ENCODE results near the gene TNFAIP3.

TNFAIP3 gene

DNA sequence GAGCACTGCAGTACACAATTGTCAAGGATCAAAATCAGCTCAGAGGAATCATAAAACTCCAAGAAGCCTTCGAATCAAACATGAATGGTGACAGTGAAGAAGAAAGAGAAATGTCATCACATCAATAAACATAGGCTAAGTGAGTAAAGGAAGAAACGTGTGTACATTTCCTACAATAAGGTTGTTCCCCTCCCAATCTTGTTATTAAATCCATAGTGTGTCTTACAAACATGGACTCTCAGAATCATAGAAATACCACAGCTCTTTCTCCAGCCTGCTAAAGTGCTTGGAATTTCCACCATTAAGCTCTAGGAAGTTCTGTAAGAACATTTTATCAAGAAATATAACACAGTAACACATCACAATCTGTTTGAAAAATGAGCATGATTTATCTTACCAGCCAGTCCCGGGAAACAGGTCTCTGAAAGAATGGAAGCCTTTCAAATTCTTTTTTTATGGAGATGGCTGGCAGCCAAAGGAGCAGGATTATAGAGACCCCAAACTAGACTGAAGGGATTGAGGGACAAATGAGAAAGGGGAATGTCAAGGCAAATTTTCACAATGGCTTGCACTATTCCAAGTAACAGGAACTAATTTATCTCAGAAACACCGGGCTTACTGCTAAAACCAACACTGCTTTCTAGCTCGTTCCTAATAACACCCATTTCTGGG lies 4.5 kb upstream of the TNFAIP3 start:
- no peaks in the 10 kb centered on the region for H3K27me3 ChIP-seq (ENCODE audit: low read depth)
- no peak overlapping the region for H3K4me3 ChIP-seq
- H3K9me3 ChIP-seq, result no peaks in the 10 kb centered on the region
- peak; percentile 73 to 89 for DNase-seq (ENCODE audit: low spot score in 2 of 2)
- in situ Hi-C loops (cut with MboI; ENCODE audit: low sequenced_read_pairs), result loop anchor here (10.0 kb wide), 1 partner anchor 148 kb away; no protein-coding TSS in a partner anchor
- H3K36me3 ChIP-seq (replicated peaks), result no peaks in the 10 kb centered on the region
- H3K4me1 ChIP-seq, result peaks cover 37% of the 10 kb centered on the region

DNA sequence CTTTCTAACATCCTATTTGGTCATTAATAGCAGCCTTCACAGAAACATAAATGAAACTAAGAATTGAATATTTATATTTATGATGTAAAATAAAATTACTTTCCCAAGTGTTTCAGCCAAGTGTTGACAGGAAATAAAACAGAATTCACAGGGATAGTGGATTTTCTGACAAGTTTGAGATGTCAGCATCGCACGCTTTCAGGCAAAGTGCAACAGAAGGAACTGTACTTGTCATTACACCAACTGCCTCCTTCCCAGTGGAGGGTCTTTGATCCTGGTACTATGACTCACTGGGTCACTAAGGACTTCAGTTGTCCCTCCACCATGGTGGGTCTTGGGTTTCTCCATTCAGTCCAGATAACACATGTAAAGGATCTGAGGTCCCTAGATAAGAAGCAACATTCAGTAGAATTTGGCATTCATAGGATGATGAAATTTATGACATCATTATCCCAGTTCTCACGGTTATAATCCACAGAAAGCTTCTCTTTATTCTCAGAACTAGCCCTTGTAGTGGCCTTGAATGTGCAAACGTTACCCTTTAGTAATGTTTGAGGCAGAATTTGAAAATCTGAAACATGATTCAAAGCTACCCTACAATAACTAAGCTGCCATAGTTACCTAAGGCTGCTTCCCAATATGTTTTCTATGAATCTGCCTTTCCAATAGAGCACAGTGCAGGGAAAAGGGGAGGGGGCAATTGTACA lies 3.8 kb upstream of the TNFAIP3 start:
- Histone ChIP-seq H3K4me1 (peaks cover 40% of the 10 kb centered on the region), H3K27me3 (ENCODE audit: low read depth) (peaks cover 4% of the 10 kb centered on the region; the same call in 1 of the 2 replicates), H3K9me3 (no peaks in the 10 kb centered on the region), H3K4me3 (no peak overlapping the region), H3K36me3 (replicated peaks) (no peaks in the 10 kb centered on the region)
- in situ Hi-C loops (cut with MboI; ENCODE audit: low sequenced_read_pairs), result loop anchor here (10.0 kb wide), 1 partner anchor 148 kb away; no protein-coding TSS in a partner anchor
- no peak for DNase-seq (ENCODE audit: low spot score in 2 of 2)

DNA sequence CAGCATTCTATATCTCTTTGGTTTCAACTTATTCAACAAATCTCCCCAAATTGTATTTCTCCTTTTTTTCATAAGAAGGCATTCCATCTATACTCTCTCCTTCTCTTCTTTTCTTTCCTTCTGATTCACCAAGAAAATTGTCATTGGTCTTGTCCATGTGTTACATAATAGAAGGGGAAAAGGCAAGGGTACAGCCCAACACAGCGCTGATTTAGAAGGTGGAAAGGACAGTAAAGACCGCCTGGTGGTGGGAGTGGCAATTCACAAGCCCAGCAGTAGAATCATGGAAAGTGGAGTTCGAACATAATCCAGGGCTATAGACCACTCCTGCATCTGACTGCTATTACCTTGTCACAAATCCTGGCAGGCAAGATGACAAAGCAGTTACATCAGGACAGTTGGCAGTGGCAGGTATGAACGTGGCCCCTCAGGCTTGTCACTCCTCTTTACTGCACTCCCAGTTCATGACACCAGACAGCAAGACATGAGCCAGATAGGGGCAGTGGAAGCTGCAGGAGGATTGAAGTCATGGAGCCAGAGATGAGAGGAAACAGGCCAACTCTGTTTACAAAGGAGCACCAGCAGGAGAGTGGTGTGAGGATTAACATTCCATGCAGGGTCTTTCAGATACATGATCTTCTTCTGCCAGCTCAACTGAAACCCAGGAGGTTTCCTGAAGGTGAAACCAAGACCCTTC lies 2.1 kb upstream of the TNFAIP3 start:
- Histone ChIP-seq H3K36me3 (replicated peaks) (no peaks in the 10 kb centered on the region), H3K4me3 (no peak overlapping the region), H3K27me3 (ENCODE audit: low read depth) (peaks cover 4% of the 10 kb centered on the region; the same call in 1 of the 2 replicates), H3K4me1 (peaks cover 40% of the 10 kb centered on the region), H3K9me3 (no peaks in the 10 kb centered on the region)
- DNase-seq (ENCODE audit: low spot score in 2 of 2), result no peak
- in situ Hi-C loops (cut with MboI; ENCODE audit: low sequenced_read_pairs), result loop anchor here (10.0 kb wide), 1 partner anchor 150 kb away; no protein-coding TSS in a partner anchor

DNA sequence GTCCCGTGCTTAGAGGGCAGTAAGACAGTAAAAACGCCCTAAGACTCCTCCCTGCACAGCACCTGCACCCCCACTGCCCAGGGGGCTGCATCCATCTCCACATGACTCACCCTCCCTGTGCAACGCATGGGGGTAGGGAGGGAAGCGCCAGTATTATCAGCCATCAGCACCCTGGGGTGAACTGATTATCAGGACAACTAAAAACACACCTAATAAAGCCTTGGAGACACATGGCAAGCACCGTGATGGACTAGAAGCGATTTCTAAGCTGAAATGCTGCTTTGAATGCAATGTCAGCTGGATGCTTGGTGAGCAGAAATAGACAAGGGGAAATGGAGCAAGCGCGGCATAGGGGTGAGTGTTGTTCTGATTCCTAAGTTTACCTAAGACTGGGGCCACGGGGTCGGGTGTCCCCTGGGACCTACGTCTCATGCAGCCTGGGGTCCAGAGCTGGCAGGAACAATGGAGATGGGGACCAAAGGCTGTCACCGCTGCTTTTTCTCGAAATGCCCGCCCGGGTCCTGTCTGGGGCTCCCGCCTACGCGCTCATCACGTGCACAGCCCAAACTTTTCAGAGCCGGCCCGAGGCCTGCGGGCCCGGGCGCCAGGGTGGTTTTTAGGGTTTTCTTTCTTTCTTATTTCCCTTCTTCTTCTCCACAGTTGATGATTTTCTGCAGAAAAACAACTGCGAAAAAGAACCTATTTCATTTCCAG lies 702 bp upstream of the TNFAIP3 start:
- in situ Hi-C loops (cut with MboI; ENCODE audit: low sequenced_read_pairs), result loop anchor here (10.0 kb wide), 1 partner anchor 152 kb away; no protein-coding TSS in a partner anchor
- DNase-seq (ENCODE audit: low spot score in 2 of 2), result peak in 1 of 2 experiments; percentile 20
- peaks cover 4% of the 10 kb centered on the region; the same call in 1 of the 2 replicates for H3K27me3 ChIP-seq (ENCODE audit: low read depth)
- peak overlapping the region; percentile 60 for H3K4me3 ChIP-seq
- no peaks in the 10 kb centered on the region for H3K36me3 ChIP-seq (replicated peaks)
- no peaks in the 10 kb centered on the region for H3K9me3 ChIP-seq
- peaks cover 32% of the 10 kb centered on the region for H3K4me1 ChIP-seq

DNA sequence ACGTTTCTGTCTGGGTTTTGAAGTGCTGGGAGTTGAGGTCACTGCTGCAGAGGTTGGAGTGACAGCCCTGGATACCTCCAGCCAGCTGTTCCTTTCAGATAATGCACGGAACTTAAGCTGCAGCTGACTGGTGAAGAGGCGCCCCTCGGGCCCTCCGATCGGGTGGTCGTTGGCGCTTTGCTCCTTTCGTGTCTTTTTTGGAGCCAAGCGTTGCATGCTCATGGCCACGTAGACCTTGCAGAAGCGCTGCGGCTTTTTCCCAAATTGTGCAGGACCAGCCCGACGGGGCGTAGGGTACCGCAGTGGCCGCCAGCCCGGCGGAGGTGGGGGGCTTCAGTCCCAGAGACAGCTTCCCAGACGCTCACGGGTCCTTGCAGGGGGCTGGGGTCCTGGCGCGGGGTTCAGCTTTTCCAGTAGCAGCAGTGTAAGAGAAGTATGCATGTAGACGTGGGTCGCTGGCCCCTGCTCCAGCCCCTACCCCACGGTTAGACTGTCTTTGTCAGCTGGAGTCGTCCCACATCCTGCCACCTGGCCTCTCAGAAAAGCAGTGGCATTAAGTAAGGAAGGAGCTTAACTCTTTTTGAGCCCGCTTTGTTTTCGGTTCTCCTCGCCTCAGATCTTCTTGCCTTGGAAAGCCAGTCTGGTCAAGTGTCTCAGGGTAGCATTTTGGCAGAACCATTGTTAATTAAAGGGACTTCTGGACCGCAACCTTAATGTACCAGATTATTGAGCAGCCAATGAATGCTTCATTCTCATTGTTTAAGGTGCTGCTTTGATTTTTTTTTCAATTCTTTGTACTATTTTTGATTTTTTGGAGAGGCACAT lies 838 bp downstream of the TNFAIP3 start:
- Histone ChIP-seq H3K9me3 (no peaks in the 10 kb centered on the region), H3K4me1 (peaks cover 18% of the 10 kb centered on the region), H3K4me3 (peak overlapping the region; percentile 60), H3K36me3 (replicated peaks) (0 out of 2 replicates have a peak, but pooled peaks cover 4% of the 10 kb centered on the region), H3K27me3 (ENCODE audit: low read depth) (peaks cover 4% of the 10 kb centered on the region; the same call in 1 of the 2 replicates)
- peak in 1 of 2 experiments; percentile 35 for DNase-seq (ENCODE audit: low spot score in 2 of 2)
- in situ Hi-C loops (cut with MboI; ENCODE audit: low sequenced_read_pairs), result loop anchor here (10.0 kb wide), 1 partner anchor 153 kb away; no protein-coding TSS in a partner anchor

DNA sequence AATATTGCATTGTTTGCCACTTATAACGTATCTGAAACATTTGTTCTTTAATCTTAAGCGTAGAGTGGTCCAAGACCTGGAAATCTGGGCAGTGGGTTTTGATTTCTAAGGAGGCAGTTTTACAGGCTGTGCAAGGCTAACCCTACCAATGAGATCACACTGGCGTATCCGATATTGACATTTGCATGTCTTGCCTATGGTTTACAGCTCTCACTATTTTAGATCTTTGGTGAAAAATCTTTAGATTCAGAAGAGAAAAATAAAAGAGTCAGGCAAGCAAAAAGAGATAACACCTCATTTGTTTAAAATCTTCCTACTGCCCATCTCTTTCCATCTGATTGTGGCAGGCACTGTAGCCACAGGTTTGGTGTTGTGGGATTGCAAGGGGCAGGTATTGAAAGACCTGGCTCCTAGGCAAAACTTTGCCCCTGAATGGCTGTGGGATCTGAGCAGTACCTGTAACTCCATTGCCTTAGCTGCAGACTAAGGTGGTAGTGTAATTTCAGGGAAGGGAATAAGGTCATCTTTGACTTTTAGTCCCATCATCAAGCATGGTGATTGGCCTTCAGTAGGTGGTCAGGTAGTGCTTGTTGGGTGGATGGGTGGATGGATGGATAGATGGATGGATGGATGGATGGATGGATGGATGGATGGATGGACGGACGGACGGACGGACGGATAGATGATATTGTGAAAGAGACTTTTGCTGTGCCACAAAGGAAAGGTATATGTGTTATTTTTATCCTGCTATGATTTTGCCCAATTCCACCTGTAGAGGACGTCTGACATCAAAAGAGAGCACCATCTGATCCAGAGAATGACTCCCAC lies 1.9 kb downstream of the TNFAIP3 start:
- in situ Hi-C loops (cut with MboI; ENCODE audit: low sequenced_read_pairs), result loop anchor here (10.0 kb wide), 1 partner anchor 154 kb away; no protein-coding TSS in a partner anchor
- DNase-seq (ENCODE audit: low spot score in 2 of 2), result no peak
- peaks cover 15% of the 10 kb centered on the region for H3K4me1 ChIP-seq
- H3K36me3 ChIP-seq (replicated peaks), result 0 out of 2 replicates have a peak, but pooled peaks cover 4% of the 10 kb centered on the region
- H3K4me3 ChIP-seq, result no peak overlapping the region
- peaks cover 4% of the 10 kb centered on the region; the same call in 1 of the 2 replicates for H3K27me3 ChIP-seq (ENCODE audit: low read depth)
- H3K9me3 ChIP-seq, result no peaks in the 10 kb centered on the region

DNA sequence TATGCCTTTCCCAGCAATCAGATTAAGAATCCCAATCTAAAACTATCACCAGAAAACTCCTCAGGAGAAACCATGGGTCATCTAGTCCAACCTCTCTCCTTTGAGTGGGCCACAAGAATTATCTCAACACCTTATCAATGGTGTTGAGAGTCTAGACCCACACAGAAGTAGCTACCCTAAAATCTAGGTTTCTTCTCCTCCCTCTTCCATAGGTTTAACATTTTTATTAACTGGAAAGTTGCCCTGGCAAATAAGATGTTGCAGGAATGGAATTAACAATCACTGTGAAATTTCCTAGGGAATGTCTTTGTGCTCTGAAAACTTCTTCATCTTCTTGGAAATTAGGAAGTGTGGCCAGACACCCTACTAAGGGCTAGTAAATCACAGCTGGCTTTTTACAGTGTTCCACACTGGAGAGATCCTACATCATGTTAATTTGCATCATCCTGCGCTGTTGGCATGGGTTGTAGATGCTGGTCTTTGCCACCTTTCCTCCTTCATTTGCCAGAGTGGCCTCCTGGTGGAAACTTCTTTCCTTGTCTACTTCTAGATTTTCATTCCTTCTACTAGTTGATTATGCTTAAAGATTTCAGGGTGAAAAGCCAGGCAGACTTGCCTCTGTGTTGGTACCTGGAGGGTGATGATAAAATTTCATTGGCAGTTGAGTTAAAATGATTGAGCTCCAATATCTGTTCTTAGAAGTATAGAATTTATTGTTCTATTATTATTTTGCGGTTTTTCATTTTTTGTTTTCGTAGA lies 2.7 kb downstream of the TNFAIP3 start:
- H3K27me3 ChIP-seq (ENCODE audit: low read depth), result peaks cover 4% of the 10 kb centered on the region; the same call in 1 of the 2 replicates
- peaks cover 4% of the 10 kb centered on the region; the same call in 1 of the 2 replicates for H3K36me3 ChIP-seq (replicated peaks)
- H3K9me3 ChIP-seq, result no peaks in the 10 kb centered on the region
- H3K4me3 ChIP-seq, result no peak overlapping the region
- in situ Hi-C loops (cut with MboI; ENCODE audit: low sequenced_read_pairs), result loop anchor here (10.0 kb wide), 1 partner anchor 155 kb away; no protein-coding TSS in a partner anchor
- DNase-seq (ENCODE audit: low spot score in 2 of 2), result no peak
- H3K4me1 ChIP-seq, result peaks cover 15% of the 10 kb centered on the region

DNA sequence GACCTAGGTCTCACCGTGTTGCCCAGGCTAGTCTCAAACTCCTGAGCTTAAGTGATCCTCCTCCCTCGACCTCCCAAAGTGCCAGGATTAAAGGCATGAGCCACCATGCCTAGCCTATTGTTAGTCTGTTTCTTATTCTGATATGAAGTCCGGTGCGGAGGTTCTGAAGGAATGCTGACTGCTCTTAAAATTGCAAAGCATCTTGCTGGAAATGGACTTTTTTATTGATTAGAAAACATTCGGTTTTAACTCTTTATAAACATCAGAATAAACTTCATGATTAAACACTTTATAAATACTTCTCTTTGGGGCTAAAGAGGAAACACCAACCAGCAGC lies 3.2 kb downstream of the TNFAIP3 start:
- H3K9me3 ChIP-seq, result no peaks in the 10 kb centered on the region
- H3K27me3 ChIP-seq (ENCODE audit: low read depth), result peaks cover 4% of the 10 kb centered on the region; the same call in 1 of the 2 replicates
- no peak for DNase-seq (ENCODE audit: low spot score in 2 of 2)
- peaks cover 4% of the 10 kb centered on the region; the same call in 1 of the 2 replicates for H3K36me3 ChIP-seq (replicated peaks)
- H3K4me3 ChIP-seq, result no peak overlapping the region
- peaks cover 15% of the 10 kb centered on the region for H3K4me1 ChIP-seq
- in situ Hi-C loops (cut with MboI; ENCODE audit: low sequenced_read_pairs), result no loop called here

DNA sequence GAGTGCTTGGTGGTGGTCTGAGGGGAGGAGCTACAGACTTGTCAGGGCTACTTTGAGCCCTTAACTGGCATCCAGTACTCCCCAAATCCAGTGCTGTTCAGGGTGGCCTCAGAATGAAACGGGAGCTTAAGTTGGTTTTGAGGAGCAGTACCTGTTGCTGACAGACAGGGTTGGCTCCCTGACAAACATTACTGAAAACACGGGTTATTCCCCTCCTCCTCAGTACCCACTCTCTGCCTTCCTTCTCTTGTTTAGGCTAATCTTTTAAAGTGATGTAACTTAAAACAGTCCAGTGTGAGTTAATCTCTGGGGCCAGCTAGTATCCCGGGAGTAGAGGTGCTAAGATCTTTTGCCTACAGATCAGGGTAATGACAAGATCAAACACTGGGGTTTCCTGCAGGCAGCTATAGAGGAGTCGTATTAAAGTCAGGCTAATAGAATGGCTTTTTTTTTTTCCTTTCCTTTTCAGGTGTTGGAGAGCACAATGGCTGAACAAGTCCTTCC lies 3.7 kb downstream of the TNFAIP3 start:
- no peak for DNase-seq (ENCODE audit: low spot score in 2 of 2)
- Histone ChIP-seq H3K36me3 (replicated peaks) (peaks cover 4% of the 10 kb centered on the region; the same call in 1 of the 2 replicates), H3K27me3 (ENCODE audit: low read depth) (peaks cover 4% of the 10 kb centered on the region; the same call in 1 of the 2 replicates), H3K4me1 (peaks cover 15% of the 10 kb centered on the region), H3K9me3 (no peaks in the 10 kb centered on the region), H3K4me3 (no peak overlapping the region)
- in situ Hi-C loops (cut with MboI; ENCODE audit: low sequenced_read_pairs), result no loop called here

DNA sequence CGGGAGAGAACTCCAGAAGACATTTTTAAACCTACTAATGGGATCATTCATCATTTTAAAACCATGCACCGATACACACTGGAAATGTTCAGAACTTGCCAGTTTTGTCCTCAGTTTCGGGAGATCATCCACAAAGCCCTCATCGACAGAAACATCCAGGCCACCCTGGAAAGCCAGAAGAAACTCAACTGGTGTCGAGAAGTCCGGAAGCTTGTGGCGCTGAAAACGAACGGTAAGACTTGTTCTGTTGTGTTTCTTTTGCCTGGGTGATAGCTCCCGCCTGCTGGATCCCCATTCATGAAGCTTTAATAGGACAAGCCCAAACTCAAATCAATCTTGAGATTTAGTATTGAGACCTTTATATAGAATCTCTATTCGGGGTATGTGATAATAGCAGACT lies 4.2 kb downstream of the TNFAIP3 start:
- DNase-seq (ENCODE audit: low spot score in 2 of 2), result no peak
- Histone ChIP-seq H3K4me3 (no peak overlapping the region), H3K27me3 (ENCODE audit: low read depth) (peaks cover 4% of the 10 kb centered on the region; the same call in 1 of the 2 replicates), H3K4me1 (peaks cover 12% of the 10 kb centered on the region), H3K9me3 (no peaks in the 10 kb centered on the region), H3K36me3 (replicated peaks) (peaks cover 4% of the 10 kb centered on the region; the same call in 1 of the 2 replicates)
- in situ Hi-C loops (cut with MboI; ENCODE audit: low sequenced_read_pairs), result no loop called here

DNA sequence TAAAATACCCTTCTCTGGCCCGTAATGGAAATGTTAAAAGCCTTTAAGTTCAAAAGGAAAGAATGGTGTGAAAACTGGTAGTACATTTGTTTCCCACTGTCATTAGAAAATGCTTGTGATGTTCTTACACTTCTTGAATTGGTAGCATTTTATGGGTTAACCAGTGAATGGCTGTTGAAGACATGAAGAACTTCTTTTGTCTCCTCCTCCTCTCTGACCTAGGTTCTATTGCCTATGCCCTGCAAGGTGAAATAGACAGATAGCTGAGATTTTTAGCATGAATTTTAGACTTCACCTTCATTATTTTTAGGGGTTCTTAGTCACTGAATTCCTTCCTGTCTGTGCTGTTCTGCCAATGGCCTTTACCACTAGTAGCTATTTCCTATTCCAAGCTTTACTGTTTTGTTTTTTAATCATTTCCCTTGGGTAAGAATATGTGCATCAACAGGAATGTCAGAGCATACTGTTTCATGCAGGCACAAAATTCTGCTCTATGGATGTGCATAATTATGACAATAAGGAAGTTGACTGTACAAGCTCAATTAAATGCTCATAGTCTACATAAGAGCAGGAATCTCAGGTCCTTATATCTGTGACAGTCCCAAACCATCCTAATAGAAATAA lies 4.9 kb downstream of the TNFAIP3 start:
- in situ Hi-C loops (cut with MboI; ENCODE audit: low sequenced_read_pairs), result no loop called here
- no peak for DNase-seq (ENCODE audit: low spot score in 2 of 2)
- peaks cover 4% of the 10 kb centered on the region for H3K36me3 ChIP-seq (replicated peaks)
- H3K4me1 ChIP-seq, result peaks cover 9% of the 10 kb centered on the region
- no peak overlapping the region for H3K4me3 ChIP-seq
- H3K27me3 ChIP-seq (ENCODE audit: low read depth), result peaks cover 4% of the 10 kb centered on the region; the same call in 1 of the 2 replicates
- no peaks in the 10 kb centered on the region for H3K9me3 ChIP-seq

Measured in HAP-1 (cell line).